HepG2 (cell line): Measurements from ENCODE around the gene ST7L. TPM values are rescaled to one million over a fixed set of nuclear protein-coding genes. Genes with fewer than 3 reads are reported as not detected.

ENCODE experiments used
- ELF3 ChIP-seq: IDR thresholded peaks from 2 replicates; pipeline ENCODE4 v1.6.1; 2016; ENCODE audit warnings: missing genetic modification reagents, missing compliant biosample characterization
- ERF ChIP-seq: IDR thresholded peaks from 2 replicates; pipeline ENCODE4 v1.6.1; 2018; ENCODE audit warnings: missing biosample characterization, missing genetic modification reagents
- HNF1A ChIP-seq, 2 experiments: sonication (generic) in 1 of 2; formaldehyde crosslinking in 1 of 2; IDR thresholded peaks; 2 replicates each; pipeline versions ENCODE4 v1.4.0 to v1.6.1; 2016 to 2020; ENCODE audit warnings: borderline replicate concordance in 1 of 2, low read depth in 1 of 2, mild to moderate bottlenecking in 1 of 2, missing genetic modification reagents in 1 of 2
- HNF1B ChIP-seq: sonication (generic); formaldehyde crosslinking; IDR thresholded peaks from 2 replicates; pipeline ENCODE4 v1.5.1; 2020; ENCODE audit warnings: mild to moderate bottlenecking, moderate library complexity, missing genetic modification reagents
- MAX ChIP-seq: IDR thresholded peaks from 2 replicates; pipeline ENCODE4 v1.6.1; 2012; ENCODE audit warnings: inconsistent platforms
- NFAT5 ChIP-seq: sonication (generic); formaldehyde crosslinking; IDR thresholded peaks from 2 replicates; pipeline ENCODE4 v1.4.0; 2020; ENCODE audit warnings: missing genetic modification reagents
- REXO4 ChIP-seq: sonication (generic); formaldehyde crosslinking; IDR thresholded peaks from 2 replicates; pipeline ENCODE4 v1.8.0; 2022; ENCODE audit warnings: missing genetic modification reagents, mild to moderate bottlenecking, borderline replicate concordance
- TOE1 ChIP-seq: sonication (generic); formaldehyde crosslinking; IDR thresholded peaks from 2 replicates; pipeline ENCODE4 v1.4.0; 2020; ENCODE audit warnings: mild to moderate bottlenecking, missing genetic modification reagents
- XRCC5 ChIP-seq: fragments of 200-400 bp; formaldehyde crosslinking; optimal IDR thresholded peaks from 2 replicates; pipeline ENCODE3; 2017; ENCODE audit warnings: mild to moderate bottlenecking, low read length
- ZMYM3 ChIP-seq: sonication (generic); formaldehyde crosslinking; IDR thresholded peaks from 2 replicates; pipeline ENCODE4 v1.5.1; 2020; ENCODE audit warnings: mild to moderate bottlenecking, missing genetic modification reagents
- ZNF143 ChIP-seq: sonication (generic); formaldehyde crosslinking; IDR thresholded peaks from 2 replicates; pipeline ENCODE4 v1.4.0; 2020; ENCODE audit warnings: missing genetic modification reagents
- ZNF160 ChIP-seq: sonication (generic); formaldehyde crosslinking; IDR thresholded peaks from 2 replicates; pipeline ENCODE4 v1.8.0; 2022; ENCODE audit warnings: mild to moderate bottlenecking, inconsistent platforms, missing genetic modification reagents
- ZNF24 ChIP-seq: fragments of 450-650 bp; IDR thresholded peaks from 2 replicates; pipeline ENCODE4 v1.6.1; 2017; ENCODE audit warnings: antibody characterized with exemption, mild to moderate bottlenecking
- ZNF276 ChIP-seq: sonication (generic); formaldehyde crosslinking; IDR thresholded peaks from 2 replicates; pipeline ENCODE4 v1.4.0; 2020; ENCODE audit warnings: mild to moderate bottlenecking, low read depth, missing genetic modification reagents
- ZNF546 ChIP-seq: sonication (generic); formaldehyde crosslinking; conservative IDR thresholded peaks from 2 replicates; pipeline ENCODE4 v1.8.1; 2023; ENCODE audit warnings: mild to moderate bottlenecking, missing genetic modification reagents
- ZNF768 ChIP-seq: sonication (generic); formaldehyde crosslinking; IDR thresholded peaks from 2 replicates; pipeline ENCODE4 v1.4.0; 2020; ENCODE audit warnings: missing genetic modification reagents
- polyA plus RNA-seq, 8 experiments: library from polyadenylated mRNA; depleted of rRNA in 3 of 8; stranded (reverse) in 7 of 8; unstranded in 1 of 8; fragments of >200 nt; fragmentation: Illumina TruSeq in 4 of 8; extraction: Trizol in 4 of 8; gene quantifications; 2 replicates each; pipeline versions ENCODE4 v1.2.1 to v1.2.3, GENCODE V29; 2011 to 2016; ENCODE audit warnings: low read depth in 4 of 8, missing spikeins in 1 of 8, mixed read lengths in 1 of 8; ENCODE audit not compliant: insufficient read depth in 1 of 8
- total RNA-seq, 5 experiments: library from RNA; depleted of rRNA; stranded (reverse); fragments of >200 nt; fragmentation: Illumina TruSeq; extraction: Trizol; gene quantifications; 2 replicates each; pipeline ENCODE4 v1.2.3, GENCODE V29; 2016; ENCODE audit warnings: low read depth in 1 of 5

ST7L gene
- total and polyA plus RNA-seq, 2 of the 13 experiments (the other 11 are each of a cell fraction or from before 2014, with no cell fraction given), result 8.6 to 19.9 TPM

GRCh38 chr1:112508278-112509004 lies 110.5 kb downstream of the ST7L start, which contains the start of gene WNT2B (continued):
- no peak for TF ChIP-seq NFAT5 (CRISPR knock-in tag)
- TF ChIP-seq TOE1, result no peak
- TF ChIP-seq MAX, result peak; percentile 52; the same call in 1 of the 2 replicates
- TF ChIP-seq HNF1A (IDR thresholded peaks at IDR 0.05; ENCODE audit: low read depth), result no peak
- TF ChIP-seq HNF1A (CRISPR knock-in tag; IDR thresholded peaks at IDR 0.05; ENCODE audit: borderline replicate concordance), result no peak
- no peak for TF ChIP-seq XRCC5
- TF ChIP-seq ZNF143 (CRISPR knock-in tag), result no peak
- no peak for TF ChIP-seq ZNF24
- 0 out of 2 replicates have a peak, but pooled peaks have one; percentile 17 for TF ChIP-seq ELF3 (CRISPR knock-in tag)
- no peak for TF ChIP-seq ZNF160
- no peak for TF ChIP-seq ZNF546 (CRISPR knock-in tag)
- no peak for TF ChIP-seq REXO4 (CRISPR knock-in tag)
- peak; percentile 82 for TF ChIP-seq ZMYM3 (CRISPR knock-in tag)
- TF ChIP-seq ZNF768, result peak; percentile 21; the same call in 1 of the 2 replicates
- no peak for TF ChIP-seq ERF (CRISPR knock-in tag)
- TF ChIP-seq ZNF276, result no peak
- no peak for TF ChIP-seq HNF1B (CRISPR knock-in tag)
